GM12874 (cell line): ENCODE results near the gene LMOD3.

Source experiments
- TF ChIP-seq, protein P1 (sequence below): IDR thresholded peaks from 2 replicates; pipeline ENCODE4 v1.5.1; 2011; ENCODE audit warnings: low read depth, mild to moderate bottlenecking, control low read depth, low read length, moderate library complexity; ENCODE audit not compliant: insufficient read depth

LMOD3 gene

GRCh38 chr3:69058947-69059224, 63.5 kb downstream of the LMOD3 start:
- TF ChIP-seq, protein P1, sequence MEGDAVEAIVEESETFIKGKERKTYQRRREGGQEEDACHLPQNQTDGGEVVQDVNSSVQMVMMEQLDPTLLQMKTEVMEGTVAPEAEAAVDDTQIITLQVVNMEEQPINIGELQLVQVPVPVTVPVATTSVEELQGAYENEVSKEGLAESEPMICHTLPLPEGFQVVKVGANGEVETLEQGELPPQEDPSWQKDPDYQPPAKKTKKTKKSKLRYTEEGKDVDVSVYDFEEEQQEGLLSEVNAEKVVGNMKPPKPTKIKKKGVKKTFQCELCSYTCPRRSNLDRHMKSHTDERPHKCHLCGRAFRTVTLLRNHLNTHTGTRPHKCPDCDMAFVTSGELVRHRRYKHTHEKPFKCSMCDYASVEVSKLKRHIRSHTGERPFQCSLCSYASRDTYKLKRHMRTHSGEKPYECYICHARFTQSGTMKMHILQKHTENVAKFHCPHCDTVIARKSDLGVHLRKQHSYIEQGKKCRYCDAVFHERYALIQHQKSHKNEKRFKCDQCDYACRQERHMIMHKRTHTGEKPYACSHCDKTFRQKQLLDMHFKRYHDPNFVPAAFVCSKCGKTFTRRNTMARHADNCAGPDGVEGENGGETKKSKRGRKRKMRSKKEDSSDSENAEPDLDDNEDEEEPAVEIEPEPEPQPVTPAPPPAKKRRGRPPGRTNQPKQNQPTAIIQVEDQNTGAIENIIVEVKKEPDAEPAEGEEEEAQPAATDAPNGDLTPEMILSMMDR: no peak

GRCh38 chr3:69058180-69058946, 64.0 kb downstream of the LMOD3 start:
- TF ChIP-seq, protein P1: no peak
